HG03039 (cell line): ENCODE results near the gene CDIPT.
"Not testable (repeated sequence)": the region's sequence is repeated elsewhere in the genome, so short reads cannot be mapped to it uniquely, and the experiment has no call there.

Experiments
- ATAC-seq: cut with Tn5 transposase; IDR thresholded peaks from one replicate; pipeline ENCODE4 v1.9.1; 2021; ENCODE audit warnings: mild to moderate bottlenecking, moderate library complexity; ENCODE audit not compliant: unreplicated experiment

The CDIPT gene

DNA sequence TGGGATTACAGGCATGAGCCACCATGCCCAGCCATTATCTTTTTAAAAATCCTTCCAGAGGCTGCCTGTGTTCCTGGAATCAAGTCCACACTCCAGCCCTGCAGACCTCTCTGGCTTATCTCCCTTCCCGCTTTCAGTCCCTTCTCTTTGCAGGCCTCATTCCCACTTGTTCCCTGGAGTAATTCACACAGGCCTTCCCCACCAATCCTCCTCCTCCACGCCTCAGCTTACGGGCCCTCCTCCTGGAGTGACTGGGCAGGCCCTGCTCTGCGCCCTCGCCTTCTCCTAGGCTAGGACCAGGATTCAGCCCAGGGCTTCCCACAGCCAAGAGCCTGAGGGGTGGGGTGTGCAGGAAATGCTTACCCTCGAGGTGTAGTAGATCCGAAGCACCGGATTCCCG, 2.8 kb downstream of the CDIPT start:
- ATAC-seq, result no peak

DNA sequence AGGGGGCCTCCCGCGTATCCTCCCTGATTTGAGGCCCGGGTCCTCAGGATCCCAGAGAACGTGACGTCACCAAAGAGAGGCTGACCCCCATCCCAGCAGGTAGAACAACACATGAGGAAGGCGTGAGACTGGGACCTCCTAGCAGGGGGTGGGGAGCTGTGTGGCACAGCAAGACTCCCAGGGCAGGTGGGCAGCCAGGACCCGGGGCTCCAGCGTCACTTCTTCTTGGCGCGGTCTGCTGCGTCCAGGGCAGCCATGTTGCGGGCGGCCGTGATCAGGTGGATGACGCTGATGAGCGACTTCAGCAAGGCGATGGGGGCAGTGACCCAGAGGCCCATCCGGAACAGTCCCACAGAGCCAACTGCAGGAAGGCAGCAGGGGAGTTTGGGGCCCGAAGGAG, 4.1 kb downstream of the CDIPT start:
- no peak for ATAC-seq

DNA sequence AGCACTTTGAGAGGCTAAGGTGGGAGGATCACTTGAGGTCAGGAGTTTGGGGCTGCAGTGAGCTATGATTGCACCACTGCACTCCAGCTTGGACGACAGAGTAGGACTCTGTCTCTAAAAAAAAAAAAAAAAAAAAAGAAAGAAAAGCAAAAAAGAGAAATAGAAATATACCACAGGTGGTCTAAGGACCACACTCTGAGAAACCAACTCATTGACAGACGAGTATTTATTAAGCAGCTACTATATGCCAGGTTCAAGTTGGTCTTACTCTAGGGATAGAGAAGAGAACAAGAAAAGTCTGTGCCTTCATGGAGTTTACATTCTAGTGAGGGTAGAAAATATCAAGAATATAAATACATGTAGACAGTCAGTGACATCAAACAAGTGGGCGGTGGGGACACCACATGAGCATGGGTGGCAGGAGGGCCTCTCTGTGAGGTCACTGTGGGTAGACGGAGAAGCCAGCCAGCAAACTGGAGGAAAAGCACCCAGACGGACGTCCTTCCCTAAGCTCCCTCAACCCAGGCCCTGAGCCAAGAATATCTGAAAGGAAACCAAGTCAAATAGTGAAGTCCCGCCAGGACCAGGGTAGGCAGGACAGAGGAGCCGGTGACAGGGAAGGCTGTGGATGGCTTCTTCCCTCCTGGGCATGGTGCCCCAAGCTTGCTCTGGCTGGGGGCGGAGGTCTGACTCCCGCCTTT, 4.7 kb downstream of the CDIPT start:
- ATAC-seq, result no peak

DNA sequence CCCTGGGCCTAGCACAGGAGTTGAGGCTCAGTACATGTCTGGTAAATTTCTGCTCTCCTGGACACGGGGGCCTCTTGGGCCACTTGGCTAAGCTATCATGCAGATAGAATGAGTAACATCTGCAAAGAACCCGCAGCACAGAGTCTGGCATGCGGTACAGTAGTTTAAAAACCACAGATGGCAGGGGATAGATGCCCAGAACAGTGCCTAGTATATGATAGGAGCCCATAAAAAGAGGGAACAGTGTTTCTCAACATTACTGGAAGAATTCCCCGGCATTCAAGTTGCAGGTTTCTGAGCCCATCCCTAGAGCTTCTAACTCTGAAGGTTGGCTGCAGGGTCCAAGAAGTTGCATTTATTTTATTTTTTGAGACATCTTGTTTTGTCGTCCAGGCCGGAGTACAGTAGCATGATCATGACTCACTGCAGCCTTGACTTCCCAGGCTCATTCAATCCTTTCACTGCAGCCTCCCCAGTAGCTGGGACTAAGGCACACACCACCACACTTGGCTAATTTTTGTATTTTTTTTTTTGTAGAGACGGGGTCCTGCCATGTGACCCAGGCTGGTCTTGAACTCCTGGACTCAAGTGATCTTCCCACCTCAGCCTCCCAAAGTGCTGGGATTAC, 5.8 kb downstream of the CDIPT start:
- ATAC-seq, result no peak

DNA sequence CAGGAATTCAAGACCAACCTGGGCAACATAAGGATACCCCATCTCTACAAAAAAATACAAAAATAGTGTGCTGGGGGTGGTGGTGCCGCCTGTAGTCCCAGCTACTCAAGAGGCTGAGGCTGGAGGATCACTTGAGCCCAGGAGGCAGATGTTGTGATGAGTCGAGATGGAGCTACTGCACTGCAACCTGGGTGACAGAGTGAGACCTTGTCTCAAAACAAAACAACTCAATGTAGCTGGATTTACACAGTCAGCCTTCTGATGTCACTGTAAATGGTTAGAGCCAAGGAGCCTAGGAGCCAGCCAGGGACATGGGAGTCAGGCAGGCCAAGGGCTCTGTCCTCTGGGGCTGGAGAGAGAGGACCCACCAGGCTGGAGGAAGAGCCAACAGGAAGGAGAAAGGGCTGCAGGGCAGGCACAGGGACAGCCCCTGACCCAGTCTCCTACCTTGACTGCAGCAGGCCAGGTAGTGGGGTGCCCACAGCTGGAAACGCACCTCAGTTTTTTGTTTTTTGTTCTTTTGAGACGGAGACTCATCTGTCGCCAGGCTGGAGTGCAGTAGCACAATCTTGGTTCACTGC, 8.4 kb downstream of the CDIPT start:
- ATAC-seq, result no peak

DNA sequence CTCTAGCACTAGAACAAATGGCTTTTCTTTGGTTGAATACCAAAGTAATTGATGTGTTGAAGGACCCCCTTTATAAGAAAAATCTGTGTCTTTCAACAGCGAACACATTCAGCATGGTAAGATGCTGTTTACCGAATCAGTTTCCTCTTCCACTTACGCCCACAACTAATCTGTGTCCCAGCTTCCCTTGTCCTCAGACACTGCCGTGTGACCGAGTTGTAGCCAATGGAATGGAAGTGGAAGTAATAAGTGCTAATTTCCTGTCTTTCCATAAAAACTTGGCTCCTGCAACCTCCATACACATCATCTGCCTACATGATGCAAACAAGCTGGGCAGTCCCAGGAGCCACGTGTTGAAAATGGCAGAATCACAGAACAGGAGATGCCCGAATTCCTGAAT, 10.4 kb downstream of the CDIPT start:
- ATAC-seq, result no peak

DNA sequence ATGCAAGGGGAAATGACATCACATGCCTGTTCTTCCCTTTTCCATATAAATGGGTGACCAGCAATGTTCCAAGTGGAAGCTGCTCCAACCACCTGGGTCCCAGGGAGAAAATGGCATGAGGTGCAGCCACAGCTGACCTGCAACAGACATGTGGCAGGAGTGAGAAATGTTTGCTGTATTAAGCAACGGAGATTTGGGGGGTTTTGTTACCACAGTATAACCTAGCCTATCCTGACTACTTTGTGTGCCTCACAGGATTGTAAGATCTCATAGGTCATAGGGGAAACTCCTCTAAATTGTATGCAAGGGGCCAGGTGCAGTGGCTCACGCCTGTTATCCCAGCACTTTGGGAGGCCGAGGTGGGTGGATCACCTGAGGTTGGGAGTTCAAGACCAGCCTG, 12.0 kb downstream of the CDIPT start:
- no peak for ATAC-seq

DNA sequence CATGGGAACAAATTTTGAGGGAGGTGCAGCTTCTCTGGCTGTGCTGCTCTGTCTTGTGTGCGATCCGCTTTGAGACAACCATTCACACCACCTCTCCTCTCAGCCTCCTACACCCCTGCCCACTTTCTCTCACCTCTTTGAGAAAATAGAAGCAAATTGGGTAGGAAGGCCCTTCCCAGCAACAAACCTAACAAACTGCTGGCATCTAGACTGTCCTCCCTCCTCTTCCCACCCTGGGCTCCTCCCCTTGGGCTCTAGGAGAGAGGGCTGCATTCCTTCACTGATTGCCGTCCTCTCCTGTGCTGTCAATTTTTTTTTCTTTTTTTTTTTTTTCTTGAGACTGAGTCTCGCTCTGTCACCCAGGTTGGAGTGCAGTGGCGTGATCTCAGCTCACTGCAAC, 13.5 kb downstream of the CDIPT start:
- no peak for ATAC-seq

DNA sequence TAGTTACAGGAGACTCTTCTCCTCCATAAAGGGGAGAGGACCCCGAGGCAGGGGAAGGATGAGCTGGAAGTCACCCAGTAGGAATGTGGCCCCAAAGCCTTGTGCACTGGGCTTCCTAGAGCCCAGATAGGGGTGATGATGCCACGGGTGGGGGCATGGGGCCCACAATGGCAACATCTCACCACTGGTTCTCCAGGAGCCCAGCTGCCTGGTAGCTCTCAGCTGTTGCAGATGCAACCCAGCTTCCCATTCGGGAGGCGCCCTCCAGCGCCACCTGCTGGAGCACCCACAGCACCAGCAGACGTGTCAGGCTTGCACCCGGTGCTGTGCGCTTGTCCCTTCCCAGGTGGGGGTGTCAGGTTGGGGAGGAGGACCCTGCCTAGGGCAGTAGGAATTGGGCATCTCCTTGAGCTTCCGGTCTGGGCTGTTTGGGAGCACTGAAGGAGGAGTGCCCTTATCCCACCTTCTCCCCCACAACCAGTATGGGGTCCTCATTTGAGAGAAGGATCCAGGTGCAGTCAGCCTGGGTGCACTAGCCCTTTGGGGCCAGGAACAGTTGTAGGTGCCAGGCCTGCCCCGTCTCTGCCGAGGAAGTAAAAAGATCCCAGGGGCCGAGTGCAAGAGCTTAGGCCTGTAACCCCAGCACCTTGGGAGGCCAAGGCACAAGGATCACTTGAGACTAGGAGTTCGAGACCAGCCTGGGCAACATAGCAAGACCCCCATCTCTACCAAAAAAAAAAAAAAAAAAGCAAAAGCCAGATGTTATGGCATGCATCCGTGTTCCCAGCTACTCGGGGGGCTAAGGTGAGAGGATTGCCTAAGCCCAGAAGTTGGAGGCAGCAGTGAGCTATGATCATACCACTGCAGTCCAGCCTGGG, 14.4 kb downstream of the CDIPT start:
- no peak for ATAC-seq

DNA sequence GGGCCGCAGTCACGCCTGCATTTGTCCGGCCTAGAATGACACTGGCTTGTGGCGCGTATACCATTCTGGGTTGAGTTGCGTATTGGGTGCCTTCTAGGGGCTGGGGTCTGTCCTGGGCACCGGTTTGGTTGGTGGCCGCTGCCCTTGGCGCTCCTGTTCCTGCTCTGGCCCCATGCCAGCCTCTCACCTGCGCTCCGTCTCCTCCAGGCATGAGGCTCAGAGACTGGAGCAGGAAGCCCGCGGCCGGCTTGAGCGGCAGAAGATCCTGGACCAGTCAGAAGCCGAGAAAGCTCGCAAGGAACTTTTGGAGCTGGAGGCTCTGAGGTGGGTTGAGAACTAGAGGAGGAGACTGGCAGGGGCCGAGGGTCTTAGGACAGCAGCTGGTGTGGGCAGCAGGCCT, 17.4 kb downstream of the CDIPT start:
- ATAC-seq, result no peak

DNA sequence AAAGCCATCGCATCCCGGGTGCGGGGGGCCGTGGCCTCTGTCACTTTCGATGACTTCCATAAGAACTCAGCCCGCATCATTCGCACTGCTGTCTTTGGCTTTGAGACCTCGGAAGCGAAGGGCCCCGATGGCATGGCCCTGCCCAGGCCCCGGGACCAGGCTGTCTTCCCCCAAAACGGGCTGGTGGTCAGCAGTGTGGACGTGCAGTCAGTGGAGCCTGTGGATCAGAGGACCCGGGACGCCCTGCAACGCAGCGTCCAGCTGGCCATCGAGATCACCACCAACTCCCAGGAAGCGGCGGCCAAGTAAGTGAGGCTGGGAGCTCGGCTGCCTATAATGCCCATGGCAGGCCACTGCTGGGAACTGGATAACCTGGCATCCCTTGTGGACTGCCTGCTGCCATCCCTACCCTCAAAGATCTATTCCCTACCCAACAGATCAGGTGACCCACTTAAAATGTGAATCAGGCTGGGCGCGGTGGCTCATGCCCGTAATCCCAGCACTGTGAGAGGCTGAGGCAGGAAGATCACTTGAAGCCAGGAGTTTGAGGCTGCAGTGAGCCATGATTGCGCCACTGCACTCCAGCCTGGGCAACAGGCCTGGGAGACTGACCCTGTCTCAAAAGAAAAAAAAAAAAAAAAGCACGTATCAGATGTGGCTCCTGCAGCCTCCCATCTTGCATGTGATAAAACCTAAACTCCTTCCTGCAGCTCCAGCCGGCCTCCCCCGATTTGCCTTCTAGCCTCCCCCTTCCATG, 18.3 kb downstream of the CDIPT start:
- ATAC-seq, result no peak

DNA sequence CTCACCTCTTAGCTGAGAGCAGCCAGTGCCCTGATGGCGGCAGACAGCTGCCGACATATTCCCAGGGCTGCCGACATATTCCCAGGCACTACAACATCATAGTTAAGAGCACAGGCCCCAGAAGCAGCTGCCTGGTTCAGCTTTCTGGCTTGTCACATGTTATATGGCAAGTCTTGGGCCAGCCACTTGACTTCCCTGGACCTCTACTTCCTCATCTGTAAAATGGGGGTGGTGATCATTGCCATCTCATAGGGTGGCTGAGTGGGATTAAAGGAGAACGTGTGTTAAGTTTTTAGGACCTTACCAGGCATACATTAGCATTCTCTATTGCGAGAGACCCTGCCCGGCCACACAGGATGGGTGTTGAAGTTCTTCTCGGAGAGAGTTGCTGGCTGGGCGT, 19.1 kb downstream of the CDIPT start:
- ATAC-seq, result no peak

DNA sequence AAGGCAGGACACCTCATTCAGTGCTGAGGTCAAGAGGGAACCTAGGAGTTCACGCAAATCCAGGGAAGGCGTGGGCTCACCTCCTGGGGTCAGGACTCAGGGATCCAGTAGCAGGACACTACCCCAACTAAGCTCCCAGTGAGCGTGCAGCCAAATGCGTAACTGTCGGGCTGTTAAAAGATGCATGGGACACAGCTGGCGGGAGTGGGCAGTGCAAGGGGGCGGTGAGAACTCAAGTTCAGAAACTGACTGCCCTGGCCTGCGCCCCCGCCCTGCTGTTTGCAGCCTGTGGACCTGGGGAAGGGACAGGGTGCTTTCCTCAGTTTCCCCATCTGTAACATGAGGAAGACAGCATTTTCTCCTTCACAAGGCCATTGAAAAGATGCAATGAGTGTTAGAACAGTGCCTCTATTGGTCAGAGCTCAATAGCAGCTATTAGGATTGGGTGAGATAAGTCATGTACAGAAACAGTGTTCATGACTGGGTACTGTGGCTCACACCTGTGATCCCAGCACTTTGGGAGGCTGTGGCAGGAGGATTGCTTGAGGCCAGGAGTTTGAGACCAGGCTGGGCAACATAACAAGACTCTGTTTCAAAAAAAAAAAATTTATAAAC, 20.2 kb downstream of the CDIPT start:
- no peak for ATAC-seq

DNA sequence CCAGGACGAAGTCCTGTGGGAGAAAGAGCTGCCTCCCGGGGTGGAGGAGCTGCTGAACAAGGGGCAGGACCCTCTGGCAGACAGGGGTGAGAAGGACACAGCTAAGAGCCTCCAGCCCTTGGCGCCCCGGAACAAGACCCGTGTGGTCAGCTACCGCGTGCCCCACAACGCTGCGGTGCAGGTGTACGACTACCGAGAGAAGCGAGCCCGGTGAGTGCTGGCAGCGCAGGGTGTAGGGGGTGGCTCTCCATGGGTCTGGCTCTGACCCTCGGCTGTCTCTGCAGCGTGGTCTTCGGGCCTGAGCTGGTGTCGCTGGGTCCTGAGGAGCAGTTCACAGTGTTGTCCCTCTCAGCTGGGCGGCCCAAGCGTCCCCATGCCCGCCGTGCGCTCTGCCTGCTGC, 21.4 kb downstream of the CDIPT start:
- no peak for ATAC-seq

DNA sequence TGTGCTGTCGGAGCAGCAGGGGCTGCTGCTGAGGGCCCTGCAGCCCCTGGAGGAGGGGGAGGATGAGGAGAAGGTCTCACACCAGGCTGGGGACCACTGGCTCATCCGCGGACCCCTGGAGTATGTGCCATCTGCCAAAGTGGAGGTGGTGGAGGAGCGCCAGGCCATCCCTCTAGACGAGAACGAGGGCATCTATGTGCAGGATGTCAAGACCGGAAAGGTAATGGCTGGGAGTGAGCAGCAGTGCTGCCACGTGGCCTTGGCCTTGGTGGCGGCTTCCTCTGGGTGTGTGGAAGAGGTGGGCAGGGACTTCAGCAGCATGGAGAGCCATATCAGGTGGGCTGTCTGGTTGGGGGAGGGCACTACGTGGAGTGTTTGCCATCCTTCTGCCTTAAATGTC, 22.8 kb downstream of the CDIPT start:
- ATAC-seq, result no peak

DNA sequence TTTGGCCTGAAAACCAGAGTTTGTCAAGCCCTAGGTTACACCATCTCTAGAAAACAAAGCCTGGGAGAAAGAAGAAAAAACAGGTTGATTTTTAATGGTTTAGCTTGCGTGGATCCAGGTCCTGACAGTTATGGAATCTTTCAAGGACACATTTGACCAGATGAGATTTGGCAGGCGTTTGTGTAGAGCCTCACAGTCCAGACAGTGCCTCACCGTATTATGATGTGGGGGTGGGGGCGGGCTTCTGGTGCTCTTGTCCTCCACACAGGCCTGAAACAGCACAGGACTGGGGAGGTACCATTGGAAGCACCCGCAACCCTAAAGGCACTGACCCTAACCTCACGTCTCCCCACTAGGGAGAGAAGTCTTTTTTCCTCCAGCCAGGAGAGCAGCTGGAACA, 23.2 kb downstream of the CDIPT start:
- ATAC-seq, result no peak

DNA sequence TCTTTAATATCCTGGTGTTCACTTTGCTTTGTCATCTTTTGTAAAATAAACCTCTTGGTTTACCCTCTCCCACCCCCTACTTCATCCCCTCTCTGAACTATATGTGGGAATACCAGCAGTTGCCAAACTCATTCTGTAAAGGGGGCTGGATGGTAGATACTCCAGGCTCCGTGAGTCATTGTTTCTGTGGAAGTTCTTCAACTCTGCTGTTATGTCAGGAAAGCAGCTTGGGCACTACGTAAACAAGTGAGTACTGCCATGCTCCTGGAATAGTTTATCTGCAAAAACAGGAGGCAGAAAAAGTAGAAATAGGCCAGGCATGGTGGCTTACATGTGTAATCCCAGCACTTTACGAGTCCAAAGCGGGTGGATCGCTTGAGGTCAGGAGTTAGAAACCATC, 25.2 kb downstream of the CDIPT start:
- ATAC-seq, result no peak

DNA sequence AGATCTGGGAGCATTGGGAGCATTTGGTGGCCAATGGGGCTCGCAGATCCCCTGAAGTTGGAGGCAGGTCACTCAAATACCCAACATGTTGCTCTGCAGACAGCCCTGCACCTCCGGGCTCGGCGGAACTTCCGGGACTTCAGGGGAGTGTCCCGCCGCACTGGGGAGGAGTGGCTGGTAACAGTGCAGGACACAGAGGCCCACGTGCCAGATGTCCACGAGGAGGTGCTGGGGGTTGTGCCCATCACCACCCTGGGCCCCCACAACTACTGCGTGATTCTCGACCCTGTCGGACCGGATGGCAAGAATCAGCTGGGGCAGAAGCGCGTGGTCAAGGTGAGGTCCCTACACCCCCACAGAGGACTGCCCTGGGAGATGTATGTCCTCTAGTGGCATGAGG, 26.4 kb downstream of the CDIPT start:
- ATAC-seq, result no peak

DNA sequence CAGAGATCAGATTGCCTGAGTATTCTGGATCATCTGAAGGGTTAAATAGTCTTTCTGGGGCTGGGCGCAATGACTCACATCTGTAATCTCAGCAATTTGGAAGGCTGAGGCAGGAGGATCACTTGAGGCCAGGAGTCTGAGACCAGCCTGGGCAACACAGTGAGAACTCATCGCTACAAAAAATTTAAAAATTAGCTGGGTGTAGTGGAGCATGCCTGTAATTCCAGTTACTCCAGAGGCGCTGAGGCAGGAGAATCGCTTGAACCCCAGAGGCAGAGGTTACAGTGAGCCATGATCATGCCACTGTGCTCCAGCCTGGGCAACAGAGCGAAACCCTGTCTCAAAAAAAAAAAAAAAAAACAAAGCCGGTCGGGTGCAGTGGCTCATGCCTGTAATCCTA, 27.1 kb downstream of the CDIPT start:
- no peak for ATAC-seq

DNA sequence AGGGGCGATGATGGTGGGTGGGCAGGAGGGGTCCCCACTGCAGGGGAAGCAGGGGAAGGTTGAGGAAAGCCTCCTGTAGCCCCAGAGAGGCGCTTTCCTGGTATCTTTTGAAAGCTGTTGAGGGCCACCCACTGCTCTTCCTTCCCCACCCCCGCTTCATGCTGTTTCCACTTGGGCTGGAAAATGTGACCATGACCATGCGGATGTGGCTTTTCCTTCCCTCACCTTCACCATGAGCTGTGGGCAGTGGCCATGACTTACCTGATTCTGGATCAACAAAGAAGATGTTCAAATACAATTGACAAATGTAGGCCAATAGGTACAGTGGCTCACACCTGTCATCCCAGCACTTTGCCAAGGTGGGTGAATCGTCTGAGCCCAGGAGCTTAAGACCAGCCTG, 28.9 kb downstream of the CDIPT start:
- no peak for ATAC-seq

DNA sequence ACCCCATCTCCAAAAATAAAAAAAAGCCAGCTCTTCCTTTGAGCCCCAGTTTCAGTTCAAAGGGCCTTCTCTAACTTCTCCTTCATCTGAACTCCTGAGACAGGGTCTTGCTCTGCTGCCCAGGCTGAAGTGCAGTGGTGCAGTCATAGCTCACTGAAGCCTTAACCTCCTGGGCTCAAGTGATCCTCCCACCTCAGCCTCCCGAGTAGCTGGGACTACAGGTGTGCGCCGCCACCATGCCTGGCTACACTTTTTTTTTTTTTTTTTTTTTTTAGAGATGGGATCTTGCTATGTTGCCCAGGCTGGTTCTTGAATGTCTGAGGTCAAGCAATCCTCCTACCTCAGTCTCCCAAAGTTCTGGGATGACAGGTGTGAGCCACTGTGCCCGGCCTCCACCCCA, 29.8 kb downstream of the CDIPT start:
- ATAC-seq, result not testable (repeated sequence)
